Measurements from ENCODE around the gene TNFAIP8.
A peak's percentile ranks its signal among the peaks of the same experiment; 100 is the strongest.

- TF ChIP-seq POLR2AphosphoS5 (IDR thresholded peaks at IDR 0.05; ENCODE audit: low read length): no peak
- TF ChIP-seq RAD21 (IDR thresholded peaks at IDR 0.05; ENCODE audit: insufficient read depth, low read depth, low read length): no peak
- no peak for TF ChIP-seq CTCF (IDR thresholded peaks at IDR 0.05 in 2 of 3, conservative IDR thresholded peaks at IDR 0.05 in 1 of 3; ENCODE audit: control insufficient read depth in 2 of 3, extremely low read depth in 1 of 3, insufficient read depth in 1 of 3, low read depth in 3 of 3, low read length in 3 of 3)
- TF ChIP-seq STAT1 (conservative IDR thresholded peaks at IDR 0.05): no peak
- peak; percentile 43 for TF ChIP-seq POLR2A (IDR thresholded peaks at IDR 0.05; ENCODE audit: low read depth, low read length)
Observed at GRCh38 chr5:119396030-119396664, 40.3 kb downstream of the TNFAIP8 start.

Data from GM12878 (cell line).